Stromal cell of bone marrow (primary cell): ENCODE results near the gene SOAT1.
"Not testable (repeated sequence)": the region's sequence is repeated elsewhere in the genome, so short reads cannot be mapped to it uniquely, and the experiment has no call there.

Experiments
- DNase-seq: peaks from one replicate; pipeline ENCODE4 v3.0.0-alpha.2; 2012; ENCODE audit warnings: low read depth

SOAT1 gene

GRCh38 chr1:179293340-179294327 is at the start of gene SOAT1:
SOAT1 (plus strand) TSS chr1:179293797; CDS start chr1:179302685, 8,888 bp downstream.
- DNase-seq = peak; percentile 69

GRCh38 chr1:179245426-179245825 is 48.2 kb upstream of the SOAT1 start:
- DNase-seq = not testable (repeated sequence)

GRCh38 chr1:179247923-179248322 is 45.7 kb upstream of the SOAT1 start:
- no peak for DNase-seq

- DNase-seq = no peak
Measured at GRCh38 chr1:179251675-179252074, 41.9 kb upstream of the SOAT1 start.

DNA sequence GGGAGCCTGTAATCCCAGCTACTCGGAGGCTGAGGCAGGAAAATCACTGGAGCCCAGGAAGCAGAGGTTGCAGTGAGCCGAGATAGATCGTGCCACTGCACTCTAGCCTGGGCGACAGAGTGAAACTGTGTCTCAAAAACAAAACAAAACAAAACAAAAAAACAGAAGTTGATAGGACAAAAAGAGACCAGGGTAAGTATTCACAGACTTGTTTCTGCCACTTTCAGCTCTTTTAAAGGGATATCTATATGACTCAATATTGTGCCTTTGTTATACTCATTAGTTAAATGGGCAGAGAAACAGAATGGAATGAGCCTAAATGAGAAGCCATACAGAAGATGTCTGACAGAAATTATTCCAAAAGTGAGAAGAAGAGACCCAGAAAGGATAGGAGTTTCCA is 41.0 kb upstream of the SOAT1 start:
- no peak for DNase-seq

DNA sequence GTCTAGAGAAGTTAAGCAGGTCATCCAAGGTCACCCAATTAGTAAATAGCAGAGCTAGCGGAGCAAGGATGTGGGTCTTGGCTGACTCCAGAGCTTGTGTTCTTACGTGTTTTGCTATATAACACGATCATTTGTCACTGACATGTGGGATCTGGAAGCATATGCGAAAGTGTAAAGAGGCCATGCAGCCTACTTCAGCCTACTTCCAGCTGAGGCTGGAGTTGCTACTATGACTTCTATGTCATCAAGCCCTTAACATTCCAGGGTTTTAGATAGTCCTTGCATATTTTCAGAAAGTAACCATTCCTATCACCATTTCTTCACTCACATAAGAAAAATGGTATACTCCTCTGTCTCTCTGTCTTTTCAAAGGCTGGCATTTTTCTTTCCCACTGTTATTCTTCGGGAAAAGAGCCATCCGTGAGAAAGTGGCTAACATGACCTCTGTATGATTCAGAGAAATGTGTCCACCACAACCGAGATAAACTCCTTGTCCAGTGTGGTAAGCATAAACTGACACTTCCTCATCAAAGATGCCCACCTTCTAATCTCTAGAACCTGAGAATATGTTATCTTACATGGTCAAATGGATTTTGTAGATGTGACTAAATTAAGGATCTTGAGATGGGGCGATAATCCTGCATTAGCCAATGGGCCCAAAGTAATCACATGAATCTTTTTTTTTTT is 40.2 kb upstream of the SOAT1 start:
- DNase-seq = no peak

DNA sequence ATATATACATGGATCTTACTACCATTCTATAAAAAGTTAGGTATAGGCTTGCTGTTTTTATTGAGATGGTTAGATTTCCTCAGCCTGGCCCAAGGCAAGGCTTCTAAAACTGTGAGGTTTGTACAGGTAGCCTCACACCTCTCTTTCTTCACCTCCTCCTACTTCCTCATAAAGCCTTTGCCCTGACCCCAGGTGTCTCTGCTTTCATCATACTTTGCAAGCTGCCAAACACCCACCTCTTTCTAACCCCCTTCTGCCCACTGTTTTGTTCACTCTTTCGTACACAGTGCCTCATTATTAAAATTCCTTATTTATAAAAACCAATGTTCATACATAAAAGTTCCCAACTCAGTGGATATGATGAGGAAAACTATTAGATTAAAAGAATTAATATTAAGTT is 31.4 kb upstream of the SOAT1 start:
- DNase-seq = no peak

GRCh38 chr1:179263121-179263520 is 30.5 kb upstream of the SOAT1 start:
- no peak for DNase-seq

- no peak for DNase-seq
Measured at GRCh38 chr1:179264507-179264906, 29.1 kb upstream of the SOAT1 start.

DNA sequence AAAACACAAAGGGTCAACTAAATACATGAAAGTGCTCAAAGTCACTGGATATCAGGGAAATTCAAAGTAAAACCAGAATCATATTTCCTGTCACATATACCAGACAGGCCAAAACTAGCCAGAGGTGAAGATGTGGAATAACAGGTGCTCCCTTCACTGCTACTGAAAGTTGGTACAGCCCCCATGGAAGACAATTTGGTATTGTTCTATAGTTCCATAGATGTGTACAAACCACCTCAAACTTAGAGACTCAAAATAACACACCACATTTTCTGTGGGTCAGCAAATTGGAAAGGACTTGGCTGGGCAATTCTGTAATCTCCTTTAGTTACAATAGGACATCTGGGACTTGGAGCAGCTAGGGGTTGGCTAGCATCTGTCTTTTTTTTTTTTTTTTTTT is 24.5 kb upstream of the SOAT1 start:
- no peak for DNase-seq

GRCh38 chr1:179274424-179274823 is 19.2 kb upstream of the SOAT1 start:
- not testable (repeated sequence) for DNase-seq

- DNase-seq = no peak
Measured at GRCh38 chr1:179278920-179279319, 14.7 kb upstream of the SOAT1 start.

DNA sequence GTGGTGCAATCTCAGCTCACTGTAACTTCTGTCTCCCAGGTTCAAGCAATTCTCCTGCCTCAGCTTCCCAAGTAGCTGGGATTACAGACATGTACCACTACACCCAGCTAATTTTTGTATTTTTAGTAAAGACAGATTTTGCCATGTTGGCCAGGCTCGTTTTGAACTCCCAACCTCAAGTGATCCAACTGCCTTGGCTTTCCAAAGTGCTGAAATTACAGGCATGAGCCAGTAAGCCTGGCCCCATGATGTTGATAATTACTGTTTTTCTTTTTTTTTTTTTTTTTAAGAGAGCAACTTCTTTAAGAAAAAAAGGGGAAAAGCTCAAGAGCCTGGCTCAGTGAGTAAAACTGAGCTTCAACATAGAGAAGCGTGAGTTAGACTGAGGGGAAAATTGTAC is 9.6 kb upstream of the SOAT1 start:
- DNase-seq = no peak

DNA sequence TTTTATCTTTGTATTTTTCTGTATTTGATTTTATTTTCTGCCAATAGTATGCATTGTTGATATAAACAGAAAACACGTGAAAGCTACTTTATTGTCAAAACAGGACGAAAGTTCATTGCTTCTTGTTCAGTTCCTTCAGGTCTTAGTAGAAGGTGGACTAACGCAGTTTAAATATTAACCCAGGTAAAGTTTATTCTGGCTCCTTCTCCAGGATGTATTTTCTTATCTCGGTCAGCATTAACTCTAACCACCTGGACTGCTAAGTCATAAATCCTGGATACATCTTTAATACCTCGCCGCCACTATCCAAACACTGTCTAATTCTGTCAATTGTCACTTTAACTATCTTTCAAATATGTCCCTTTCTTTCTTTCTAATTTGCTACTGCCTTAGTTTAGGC is 5.7 kb upstream of the SOAT1 start:
- no peak for DNase-seq

DNA sequence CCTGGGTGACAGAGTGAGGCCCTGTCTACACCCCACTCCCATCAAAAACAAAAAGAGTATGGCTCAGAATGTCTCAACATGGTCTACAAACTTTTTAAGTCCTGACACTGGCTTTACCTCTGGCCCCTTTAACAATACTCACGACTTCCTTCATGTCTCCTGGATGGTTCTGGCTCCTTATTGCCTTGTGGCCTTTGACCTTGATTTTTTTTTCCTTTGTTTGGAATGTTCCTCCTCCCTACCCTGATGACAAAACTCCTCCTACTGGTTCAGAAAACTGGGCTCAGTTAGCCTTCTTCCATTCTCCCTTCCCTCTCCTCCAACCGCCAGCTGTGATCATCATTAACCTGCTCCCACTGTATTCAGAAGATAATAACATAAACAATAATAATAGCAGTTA is 4.6 kb upstream of the SOAT1 start:
- DNase-seq = no peak

GRCh38 chr1:179295164-179295755 is 1.7 kb downstream of the SOAT1 start:
- no peak for DNase-seq

DNA sequence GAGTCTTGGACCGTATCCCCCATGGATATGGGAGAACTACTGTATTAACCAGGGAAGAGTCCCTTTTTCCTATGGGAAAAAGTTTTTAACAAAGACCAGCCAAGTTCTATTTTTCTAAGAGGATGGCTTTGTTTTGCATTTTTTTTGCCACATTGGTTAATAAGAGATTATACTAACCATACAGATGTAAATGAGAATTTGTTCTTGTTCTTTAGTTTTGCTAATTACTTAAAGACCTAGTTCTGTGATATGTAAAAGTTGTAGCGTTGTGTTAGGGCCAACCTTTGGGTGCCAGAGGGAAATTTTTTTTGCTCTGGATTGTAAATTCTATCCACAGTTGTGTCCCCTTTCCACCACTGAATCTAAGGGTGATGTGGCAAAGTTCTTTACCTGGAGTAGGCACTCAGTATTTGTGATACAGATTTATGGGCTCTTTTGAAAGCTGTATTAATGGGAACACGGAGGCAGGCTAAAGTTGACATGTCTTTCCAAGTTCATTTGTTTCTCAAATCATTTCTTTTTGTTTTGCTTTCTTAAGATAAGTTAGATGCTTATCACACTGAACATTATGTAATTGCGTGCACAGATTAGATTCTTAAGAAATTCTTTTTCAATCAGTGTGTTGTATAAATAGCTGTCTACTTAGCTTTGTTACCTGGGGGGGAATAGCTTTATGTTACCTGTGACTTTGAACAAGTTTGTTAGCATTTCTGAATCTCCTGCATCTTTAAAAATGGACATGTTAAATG is 2.9 kb downstream of the SOAT1 start:
- DNase-seq = no peak

DNA sequence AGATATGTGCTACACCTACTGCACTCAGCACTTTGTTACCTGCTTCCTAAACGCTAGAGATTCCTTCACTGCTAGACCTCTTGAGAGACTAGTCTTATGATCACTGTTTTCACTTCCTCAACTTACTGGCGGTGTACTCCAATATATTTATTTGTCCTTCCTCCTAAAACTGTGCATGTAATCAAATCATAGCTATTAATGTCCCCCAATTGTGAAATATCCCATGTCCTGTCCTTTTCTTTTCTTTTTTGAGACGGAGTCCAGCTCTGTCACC is 3.4 kb downstream of the SOAT1 start:
- no peak for DNase-seq

- DNase-seq = no peak
Measured at GRCh38 chr1:179298952-179299351, 5.4 kb downstream of the SOAT1 start.

DNA sequence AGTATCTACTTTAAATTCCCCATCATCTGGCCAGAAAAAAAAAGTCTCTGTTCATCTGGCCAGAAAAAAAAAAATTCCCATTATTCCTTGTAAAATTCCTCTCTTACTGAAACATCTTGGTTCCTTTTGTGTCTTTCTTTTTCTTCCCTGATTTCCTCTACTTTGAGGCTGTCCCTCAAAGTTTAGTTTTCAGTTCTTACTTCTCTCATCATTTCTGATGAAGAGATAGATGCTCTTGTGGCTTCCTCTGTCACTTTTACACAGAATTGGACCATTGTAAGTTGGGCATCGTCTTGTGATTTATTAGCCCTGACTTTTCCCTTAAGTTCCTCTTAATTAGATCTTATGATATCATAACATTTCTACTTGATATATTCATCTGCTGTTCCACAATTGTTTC is 6.5 kb downstream of the SOAT1 start:
- no peak for DNase-seq

- no peak for DNase-seq
Measured at GRCh38 chr1:179302070-179302469, 8.5 kb downstream of the SOAT1 start.

- no peak for DNase-seq
Measured at GRCh38 chr1:179303200-179303785, 9.7 kb downstream of the SOAT1 start.
